Keratinocyte (primary cell): Measurements from ENCODE around the gene GAB2. TPM values are rescaled to one million over a fixed set of nuclear protein-coding genes. Genes with fewer than 3 reads are reported as not detected.

Experiments used
- DNase-seq: peaks from one replicate; pipeline ENCODE4 v3.0.0-alpha.2; 2011; ENCODE audit warnings: low read depth, missing footprints, low spot score
- FAIRE-seq: peaks from 2 replicates; lab custom pipeline; 2011; peaks lifted over from hg19 to GRCh38; lab: Jason Lieb, UNC
- H2AFZ ChIP-seq: 2 replicates; pipeline ENCODE4 v1.6.0; 2012; ENCODE audit warnings: low read length, control low read depth, inconsistent platforms; ENCODE audit not compliant: control insufficient read depth
- H3K27ac ChIP-seq: 2 replicates; pipeline ENCODE4 v1.5.1; 2011; ENCODE audit warnings: low read length; ENCODE audit not compliant: control insufficient read depth, insufficient read depth
- H3K27me3 ChIP-seq: 3 replicates; pipeline ENCODE4 v1.6.0; 2011; ENCODE audit warnings: low read length; ENCODE audit not compliant: control insufficient read depth, insufficient read depth; ENCODE audit errors: extremely low read depth
- H3K36me3 ChIP-seq, 2 experiments: 2 replicates in 1 of 2; 3 replicates in 1 of 2; pipeline ENCODE4 v1.5.1; 2011; ENCODE audit warnings: low read length in 2 of 2, mild to moderate bottlenecking in 1 of 2; ENCODE audit not compliant: control insufficient read depth in 2 of 2, insufficient read depth in 2 of 2; ENCODE audit errors: extremely low read depth in 1 of 2
- H3K4me1 ChIP-seq: 3 replicates; pipeline ENCODE4 v1.5.1; 2011; ENCODE audit warnings: low read length; ENCODE audit not compliant: control insufficient read depth, insufficient read depth; ENCODE audit errors: extremely low read depth
- H3K4me2 ChIP-seq: 3 replicates; pipeline ENCODE4 v1.6.0; 2011; ENCODE audit warnings: low read depth, low read length; ENCODE audit not compliant: control insufficient read depth, insufficient read depth; ENCODE audit errors: extremely low read depth
- H3K4me3 ChIP-seq, 3 experiments: fragments of 200-600 bp in 1 of 3; sonication (generic) in 1 of 3; 2 replicates in 2 of 3; 3 replicates in 1 of 3; pipeline ENCODE4 v1.5.1; 2011 to 2016; ENCODE audit warnings: low read length in 3 of 3, mild to moderate bottlenecking in 3 of 3, control low read depth in 2 of 3, inconsistent platforms in 1 of 3, low read depth in 1 of 3, mixed read lengths in 1 of 3, mixed run types in 1 of 3, moderate library complexity in 1 of 3; ENCODE audit not compliant: control insufficient read depth in 2 of 3, insufficient read depth in 2 of 3; ENCODE audit errors: extremely low read depth in 1 of 3
- H3K79me2 ChIP-seq: 2 replicates; pipeline ENCODE4 v1.6.0; 2012; ENCODE audit warnings: low read length; ENCODE audit not compliant: control insufficient read depth, insufficient read depth
- H3K9ac ChIP-seq: 3 replicates; pipeline ENCODE4 v1.6.0; 2011; ENCODE audit warnings: low read length; ENCODE audit not compliant: control insufficient read depth, insufficient read depth; ENCODE audit errors: extremely low read depth
- H3K9me1 ChIP-seq: 3 replicates; pipeline ENCODE4 v1.6.0; 2011; ENCODE audit warnings: low read length; ENCODE audit not compliant: control insufficient read depth, insufficient read depth; ENCODE audit errors: extremely low read depth
- H3K9me3 ChIP-seq: 2 replicates; pipeline ENCODE4 v1.5.1; 2012; ENCODE audit warnings: low read depth, low read length; ENCODE audit not compliant: control insufficient read depth
- H4K20me1 ChIP-seq: 3 replicates; pipeline ENCODE4 v1.6.0; 2011; ENCODE audit warnings: low read length; ENCODE audit not compliant: control insufficient read depth, insufficient read depth; ENCODE audit errors: extremely low read depth
- EZH2 ChIP-seq: IDR thresholded peaks from one replicate; pipeline ENCODE4 v1.6.1; 2012; ENCODE audit warnings: inconsistent platforms, mild to moderate bottlenecking, low read length, moderate library complexity
- dilution Hi-C: fragments of 300-500 bp; cut with MboI; formaldehyde crosslinking; loops from one replicate; pipeline ENCODE4 v1.7.0; 2020; ENCODE audit warnings: low sequenced_read_pairs; ENCODE audit not compliant: extremely low pct_ligation_motif_present
- polyA plus RNA-seq, 5 experiments: library from polyadenylated mRNA; depleted of rRNA in 3 of 5; stranded (reverse) in 3 of 5; stranded (forward) in 1 of 5; unstranded in 1 of 5; fragments of >200 nt; gene quantifications; 1 replicate in 1 of 5; 2 replicates in 3 of 5; 3 replicates in 1 of 5; pipeline versions ENCODE4 v1.2.1 to v1.2.3, GENCODE V29; 2011 to 2012; ENCODE audit warnings: missing spikeins in 2 of 5, low read depth in 1 of 5, low replicate concordance in 1 of 5
- TF ChIP-seq, protein P1 (sequence below), 3 experiments: IDR thresholded peaks in 1 of 3; conservative IDR thresholded peaks in 1 of 3; optimal IDR thresholded peaks in 1 of 3; 2 replicates in 2 of 3; 3 replicates in 1 of 3; pipeline versions ENCODE3 to v1.5.1; 2011; ENCODE audit warnings: low read length in 3 of 3, mild to moderate bottlenecking in 3 of 3, moderate library complexity in 2 of 3, control low read depth in 1 of 3, inconsistent platforms in 1 of 3; ENCODE audit not compliant: insufficient read depth in 2 of 3; ENCODE audit errors: extremely low read depth in 1 of 3

The GAB2 gene
- polyA plus RNA-seq, 1 donor (not counting 4 experiments of a cell fraction or from before 2014, with no cell fraction given): 0.68 TPM

GRCh38 chr11:78311702-78312371 is 105.8 kb downstream of the GAB2 start:
- no peaks in the 10 kb centered on the region for H3K27me3 ChIP-seq
- TF ChIP-seq, protein P1, sequence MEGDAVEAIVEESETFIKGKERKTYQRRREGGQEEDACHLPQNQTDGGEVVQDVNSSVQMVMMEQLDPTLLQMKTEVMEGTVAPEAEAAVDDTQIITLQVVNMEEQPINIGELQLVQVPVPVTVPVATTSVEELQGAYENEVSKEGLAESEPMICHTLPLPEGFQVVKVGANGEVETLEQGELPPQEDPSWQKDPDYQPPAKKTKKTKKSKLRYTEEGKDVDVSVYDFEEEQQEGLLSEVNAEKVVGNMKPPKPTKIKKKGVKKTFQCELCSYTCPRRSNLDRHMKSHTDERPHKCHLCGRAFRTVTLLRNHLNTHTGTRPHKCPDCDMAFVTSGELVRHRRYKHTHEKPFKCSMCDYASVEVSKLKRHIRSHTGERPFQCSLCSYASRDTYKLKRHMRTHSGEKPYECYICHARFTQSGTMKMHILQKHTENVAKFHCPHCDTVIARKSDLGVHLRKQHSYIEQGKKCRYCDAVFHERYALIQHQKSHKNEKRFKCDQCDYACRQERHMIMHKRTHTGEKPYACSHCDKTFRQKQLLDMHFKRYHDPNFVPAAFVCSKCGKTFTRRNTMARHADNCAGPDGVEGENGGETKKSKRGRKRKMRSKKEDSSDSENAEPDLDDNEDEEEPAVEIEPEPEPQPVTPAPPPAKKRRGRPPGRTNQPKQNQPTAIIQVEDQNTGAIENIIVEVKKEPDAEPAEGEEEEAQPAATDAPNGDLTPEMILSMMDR (optimal IDR thresholded peaks at IDR 0.05 in 1 of 3, IDR thresholded peaks at IDR 0.05 in 1 of 3, conservative IDR thresholded peaks at IDR 0.05 in 1 of 3; ENCODE audit: extremely low read depth in 1 of 3, insufficient read depth in 2 of 3, low read length in 3 of 3): no peak
- TF ChIP-seq EZH2: no peak
- no peaks in the 10 kb centered on the region for H4K20me1 ChIP-seq
- FAIRE-seq (no peak), DNase-seq (no peak)
- H3K9me3 ChIP-seq: no peaks in the 10 kb centered on the region
- H3K9ac ChIP-seq: no peak overlapping the region
- no peak overlapping the region for H2AFZ ChIP-seq
- H3K36me3 ChIP-seq: no peaks in the 10 kb centered on the region
- no peak overlapping the region for H3K27ac ChIP-seq
- peaks cover 9% of the 10 kb centered on the region for H3K4me1 ChIP-seq
- H3K4me2 ChIP-seq: no peak overlapping the region
- dilution Hi-C loops: no loop called here
- H3K79me2 ChIP-seq: no peaks in the 10 kb centered on the region
- H3K9me1 ChIP-seq: no peaks in the 10 kb centered on the region
- H3K4me3 ChIP-seq: no peak overlapping the region

- no peaks in the 10 kb centered on the region for H3K9me3 ChIP-seq
- peaks cover 9% of the 10 kb centered on the region for H3K4me1 ChIP-seq
- no peaks in the 10 kb centered on the region for H3K27me3 ChIP-seq
- H3K27ac ChIP-seq: no peak overlapping the region
- no peaks in the 10 kb centered on the region for H3K79me2 ChIP-seq
- no peak overlapping the region for H3K4me2 ChIP-seq
- dilution Hi-C loops: no loop called here
- no peak overlapping the region for H3K4me3 ChIP-seq
- H3K9ac ChIP-seq: no peak overlapping the region
- no peaks in the 10 kb centered on the region for H3K9me1 ChIP-seq
- no peak overlapping the region for H2AFZ ChIP-seq
- no peaks in the 10 kb centered on the region for H4K20me1 ChIP-seq
- TF ChIP-seq, protein P1 (optimal IDR thresholded peaks at IDR 0.05 in 1 of 3, IDR thresholded peaks at IDR 0.05 in 1 of 3, conservative IDR thresholded peaks at IDR 0.05 in 1 of 3; ENCODE audit: extremely low read depth in 1 of 3, insufficient read depth in 2 of 3, low read length in 3 of 3): no peak
- TF ChIP-seq EZH2: no peak
- no peak for DNase-seq
- H3K36me3 ChIP-seq: no peaks in the 10 kb centered on the region
- FAIRE-seq: no peak
Observed at GRCh38 chr11:78310500-78310909, 107.1 kb downstream of the GAB2 start.
